K562 (cell line): ENCODE results near the gene ANXA2. TPM values are rescaled to one million over a fixed set of nuclear protein-coding genes. Genes with fewer than 3 reads are reported as not detected.

Experiments used
- ATAC-seq: fragments of 200-7000 bp; cut with Tn5 transposase; 3 replicates; pipeline ENCODE4 v1.9.1; 2020; ENCODE audit warnings: moderate library complexity
- BruUV-seq: library from RNA; stranded (reverse); fragments of 400-500 nt; replicated peaks from 2 replicates; lab custom pipeline; 2021; lab: Mats Ljungman, UMichigan
- CTCF ChIA-PET: fragments of 300-600 bp; formaldehyde crosslinking; extraction: SDS; loops from one replicate; lab custom pipeline; 2021; ENCODE audit warnings: low intra/inter-chr PET ratio; lab: Yijun Ruan, JAX
- POLR2A ChIA-PET: fragments of 300-600, 350-650 bp; sonication (Branson Sonifier 250); formaldehyde crosslinking; extraction: SDS; loops from one replicate; lab custom pipeline; 2021; ENCODE audit warnings: antibody characterized with exemption, inconsistent platforms; lab: Yijun Ruan, JAX
- DNase-seq, 4 experiments: peaks; one replicate each; pipeline versions ENCODE4 v3.0.0 to v3.0.0-alpha.2; 2011 to 2018; ENCODE audit warnings: low spot score in 3 of 4, mixed read lengths in 3 of 4; ENCODE audit errors: extremely low read depth in 1 of 4
- FAIRE-seq: peaks from 2 replicates; lab custom pipeline; 2011; peaks lifted over from hg19 to GRCh38; lab: Jason Lieb, UNC
- H2AFZ ChIP-seq: 2 replicates; pipeline ENCODE4 v1.6.0; 2011; ENCODE audit warnings: low read depth, low read length, control low read depth, inconsistent platforms
- H3K27ac ChIP-seq: fragments of 200-600 bp; 3 replicates; pipeline ENCODE4 v1.8.0; 2011; ENCODE audit warnings: low read depth, mild to moderate bottlenecking, control low read depth, inconsistent platforms, low read length, moderate library complexity, mixed read lengths; ENCODE audit errors: extremely low read depth
- H3K27me3 ChIP-seq, 2 experiments: fragments of 300-600 bp in 1 of 2; 2 replicates in 1 of 2; 3 replicates in 1 of 2; pipeline versions ENCODE4 v1.6.0 to v1.8.0; 2011; ENCODE audit warnings: inconsistent platforms in 2 of 2, low read length in 2 of 2, mild to moderate bottlenecking in 1 of 2, mixed read lengths in 1 of 2, moderate library complexity in 1 of 2; ENCODE audit not compliant: control insufficient read depth in 2 of 2, insufficient read depth in 2 of 2
- H3K36me3 ChIP-seq: fragments of 300-600 bp; 3 replicates; pipeline ENCODE4 v1.8.0; 2011; ENCODE audit warnings: mild to moderate bottlenecking, low read length, inconsistent platforms; ENCODE audit not compliant: control insufficient read depth, insufficient read depth
- H3K4me1 ChIP-seq, 2 experiments: fragments of 200-600 bp in 1 of 2; replicated peaks in 1 of 2; 2 replicates in 1 of 2; 3 replicates in 1 of 2; pipeline versions ENCODE4 v1.5.1 to v1.8.0; 2011; ENCODE audit warnings: inconsistent platforms in 2 of 2, low read length in 2 of 2, mild to moderate bottlenecking in 1 of 2, mixed read lengths in 1 of 2, moderate library complexity in 1 of 2; ENCODE audit not compliant: control insufficient read depth in 2 of 2, insufficient read depth in 2 of 2
- H3K4me2 ChIP-seq: 2 replicates; pipeline ENCODE4 v1.6.1; 2011; ENCODE audit warnings: low read length, control low read depth, inconsistent platforms, mixed read lengths; ENCODE audit not compliant: insufficient read depth
- H3K4me3 ChIP-seq: fragments of 200-600 bp; sonication (generic), shearing (Covaris generic); 2 replicates; pipeline ENCODE4 v1.5.1; 2016; ENCODE audit warnings: control low read depth, inconsistent platforms
- H3K79me2 ChIP-seq: fragments of 200-600 bp; 3 replicates; pipeline ENCODE4 v1.8.0; 2011; ENCODE audit warnings: low read length, inconsistent platforms; ENCODE audit not compliant: control insufficient read depth, insufficient read depth
- H3K9ac ChIP-seq, 2 experiments: 2 replicates each; pipeline versions ENCODE4 v1.6.0 to v1.6.1; 2011; ENCODE audit warnings: low read depth in 2 of 2, low read length in 2 of 2, control low read depth in 1 of 2, inconsistent platforms in 1 of 2, mild to moderate bottlenecking in 1 of 2, mixed read lengths in 1 of 2; ENCODE audit not compliant: insufficient read depth in 1 of 2
- H3K9me1 ChIP-seq: one replicate; pipeline ENCODE4 v1.6.0; 2011; ENCODE audit warnings: inconsistent platforms, mild to moderate bottlenecking, low read length, moderate library complexity; ENCODE audit not compliant: control insufficient read depth, insufficient read depth
- H3K9me3 ChIP-seq: replicated peaks from 2 replicates; pipeline ENCODE4 v1.5.1; 2011; ENCODE audit warnings: low read depth, low read length, inconsistent platforms; ENCODE audit not compliant: control insufficient read depth, insufficient read depth
- H4K20me1 ChIP-seq: replicated peaks from 2 replicates; pipeline ENCODE4 v1.6.1; 2011; ENCODE audit warnings: low read length, inconsistent platforms, mixed read lengths; ENCODE audit not compliant: control insufficient read depth, insufficient read depth
- BCL6 ChIP-seq: fragments of 250-450 bp; sonication (Bioruptor Pico); IDR thresholded peaks from 2 replicates; pipeline ENCODE4 v1.4.0; 2020
- CAMTA2 ChIP-seq: fragments of 250-450 bp; sonication (Bioruptor Pico); conservative IDR thresholded peaks from 2 replicates; pipeline ENCODE4 v1.5.1; 2022
- CBX2 ChIP-seq: fragments of 200-600 bp; sonication (generic); IDR thresholded peaks from one replicate; pipeline ENCODE4 v1.6.1; 2012; ENCODE audit warnings: mild to moderate bottlenecking, low read length, inconsistent platforms; ENCODE audit not compliant: insufficient read depth, poor library complexity, severe bottlenecking
- CCNT2 ChIP-seq: IDR thresholded peaks from 2 replicates; pipeline ENCODE4 v1.6.1; 2011; ENCODE audit warnings: borderline replicate concordance, low read depth, mild to moderate bottlenecking, moderate library complexity, mixed read lengths, low read length; ENCODE audit not compliant: insufficient read length; ENCODE audit errors: extremely low read depth
- CREM ChIP-seq: IDR thresholded peaks from 2 replicates; pipeline ENCODE4 v1.6.1; 2014; ENCODE audit warnings: antibody characterized with exemption, low read depth
- MBD2 ChIP-seq: sonication (generic); IDR thresholded peaks from 2 replicates; pipeline ENCODE4 v1.6.1; 2016; ENCODE audit warnings: low read depth, borderline replicate concordance
- ZNF696 ChIP-seq: fragments of 250-450 bp; sonication (Bioruptor Pico); conservative IDR thresholded peaks from 2 replicates; pipeline ENCODE4 v1.4.0; 2020; ENCODE audit warnings: mild to moderate bottlenecking, moderate library complexity
- WGBS: fragments of 100-300 bp; shearing (Covaris generic); methylation state at CpG from one replicate; pipeline ENCODE4 v1.1.6; 2016; ENCODE audit warnings: low coverage, mixed read lengths; ENCODE audit not compliant: insufficient coverage; ENCODE audit errors: missing lambda C conversion rate; 5-methylcytosine and 5-hydroxymethylcytosine counted together
- in situ Hi-C: fragments of 300-500 bp; cut with MboI; formaldehyde crosslinking; loops from 4 replicates; pipeline ENCODE4 v1.15.0; 2018; ENCODE audit warnings: inconsistent platforms, mixed read lengths
- intact Hi-C: fragments of 100-400 bp; cut with micrococcal nuclease; formaldehyde crosslinking; loops from 2 replicates; pipeline ENCODE4 v1.14.2; 2022
- polyA plus RNA-seq, 8 experiments: library from polyadenylated mRNA; depleted of rRNA in 4 of 8; stranded (reverse) in 5 of 8; unstranded in 3 of 8; fragments of >200 nt; fragmentation: Nextera tagmentation in 2 of 8; fragmentation: Illumina TruSeq in 1 of 8; extraction: Ambion mirVana in 2 of 8; extraction: Trizol in 1 of 8; gene quantifications; 2 replicates each; pipeline versions ENCODE4 v1.2.1 to v1.2.3, GENCODE V29; 2011 to 2014; ENCODE audit warnings: inconsistent platforms in 1 of 8, missing spikeins in 1 of 8
- total RNA-seq, 7 experiments: library from RNA; depleted of rRNA in 6 of 7; stranded (reverse); fragments of >200 nt in 6 of 7; fragmentation: Illumina TruSeq in 2 of 7; extraction: Trizol in 2 of 7; gene quantifications; 2 replicates each; pipeline versions ENCODE4 v1.2.1 to v1.2.3, GENCODE V29; 2011 to 2021; ENCODE audit warnings: low replicate concordance in 1 of 7

The ANXA2 gene
- total and polyA plus RNA-seq, 9 of the 15 experiments (the other 6 are each of a cell fraction or from before 2014, with no cell fraction given), result 301 to 1,102 (median 452) TPM

- no peak overlapping the region for H3K27ac ChIP-seq
- no peak overlapping the region for H3K9ac ChIP-seq
- H2AFZ ChIP-seq, result no peak overlapping the region
- FAIRE-seq (no peak), DNase-seq (no peak), ATAC-seq (no peak)
- WGBS, result 68% methylated on average over 5 of the region's 5 CpGs
- H3K27me3 ChIP-seq, result no peaks in the 10 kb centered on the region
- no peaks in the 10 kb centered on the region for H3K4me1 ChIP-seq
- ChIA-PET CTCF (no interaction called here), POLR2A (interaction anchor here (0.6 to 1.2 kb wide), 2 partner anchors 103 to 124 kb away, joined by 3 read pairs; no protein-coding TSS in a partner anchor)
- no peaks in the 10 kb centered on the region for H3K9me3 ChIP-seq
- no peaks in the 10 kb centered on the region for H3K79me2 ChIP-seq
- no peaks in the 10 kb centered on the region for H3K9me1 ChIP-seq
- H3K4me2 ChIP-seq, result no peak overlapping the region
- in situ Hi-C loops, result no loop called here
- H3K4me3 ChIP-seq, result no peak overlapping the region
- H4K20me1 ChIP-seq, result no peaks in the 10 kb centered on the region
- H3K36me3 ChIP-seq, result peaks cover 88% of the 10 kb centered on the region
- no peak for TF ChIP-seq CREM
- TF ChIP-seq CBX2, result no peak
- no peak for TF ChIP-seq ZNF696 (CRISPR knock-in tag)
- TF ChIP-seq CAMTA2 (CRISPR knock-in tag), result no peak
- TF ChIP-seq MBD2, result no peak
- no TSS peak for BruUV-seq
- intact Hi-C loops, result no loop called here
Measured at GRCh38 chr15:60353245-60353920, 44.4 kb downstream of the ANXA2 start.

GRCh38 chr15:60352525-60352924 lies 45.3 kb downstream of the ANXA2 start:
- FAIRE-seq, result no peak
- in situ Hi-C loops, result no loop called here
- no peak for TF ChIP-seq BCL6
- no peak for TF ChIP-seq CCNT2
- TF ChIP-seq, all 486 proteins: peak for 0
- WGBS, result 60% methylated on average over 2 of the region's 2 CpGs
- DNase-seq (no peak), ATAC-seq (no peak)
- no peak overlapping the region for H3K4me2 ChIP-seq
- no peak overlapping the region for H3K27ac ChIP-seq
- no peaks in the 10 kb centered on the region for H4K20me1 ChIP-seq
- no peak overlapping the region for H3K9ac ChIP-seq
- BruUV-seq, result no TSS peak
- no peaks in the 10 kb centered on the region for H3K9me3 ChIP-seq
- no peaks in the 10 kb centered on the region for H3K79me2 ChIP-seq
- intact Hi-C loops, result no loop called here
- peaks cover 90% of the 10 kb centered on the region for H3K36me3 ChIP-seq
- no peak overlapping the region for H3K4me3 ChIP-seq
- H2AFZ ChIP-seq, result no peak overlapping the region
- no peaks in the 10 kb centered on the region for H3K9me1 ChIP-seq
- H3K4me1 ChIP-seq, result no peaks in the 10 kb centered on the region
- ChIA-PET CTCF (no interaction called here), POLR2A (interaction anchor here (0.6 to 1.2 kb wide), 5 partner anchors 9 to 1431 kb away, joined by 3 to 4 read pairs (median 3); no protein-coding TSS in a partner anchor)
- H3K27me3 ChIP-seq, result no peaks in the 10 kb centered on the region
